HEK293 (cell line): Measurements from ENCODE around the gene TNS3.

Experiments
- CTCF ChIA-PET: fragments of 350-600 bp; formaldehyde crosslinking; extraction: SDS; loops from one replicate; lab custom pipeline; 2021; ENCODE audit warnings: antibody characterized with exemption; lab: Yijun Ruan, JAX
- POLR2A ChIA-PET: fragments of 300-600 bp; formaldehyde crosslinking; extraction: SDS; loops from one replicate; lab custom pipeline; 2020; ENCODE audit warnings: antibody characterized with exemption, inconsistent platforms; lab: Yijun Ruan, JAX
- H3K27ac ChIP-seq: fragments of 200-500 bp; sonication (Bioruptor generic); 2 replicates; pipeline ENCODE4 v1.5.1; 2014; ENCODE audit warnings: low read depth, low read length, control low read depth, inconsistent platforms; ENCODE audit errors: extremely low read depth
- H3K36me3 ChIP-seq, 2 experiments: fragments of 200-500 bp in 1 of 2; sonication (Bioruptor generic) in 1 of 2; 1 replicate in 1 of 2; 2 replicates in 1 of 2; pipeline ENCODE4 v1.5.1; 2014 to 2017; ENCODE audit warnings: inconsistent platforms in 2 of 2, low read length in 2 of 2; ENCODE audit not compliant: control insufficient read depth in 2 of 2, insufficient read depth in 1 of 2
- H3K4me1 ChIP-seq: fragments of 200-500 bp; sonication (Bioruptor generic); 2 replicates; pipeline ENCODE4 v1.5.1; 2014; ENCODE audit warnings: mild to moderate bottlenecking, low read length, inconsistent platforms; ENCODE audit not compliant: control insufficient read depth, insufficient read depth
- H3K4me3 ChIP-seq: 2 replicates; pipeline ENCODE4 v1.5.1; 2011; ENCODE audit warnings: low read depth, mild to moderate bottlenecking, control low read depth, low read length, moderate library complexity
- H3K9me3 ChIP-seq: fragments of 200-500 bp; sonication (Bioruptor generic); 2 replicates; pipeline ENCODE4 v1.5.1; 2014; ENCODE audit warnings: low read depth, low read length, inconsistent platforms; ENCODE audit not compliant: control insufficient read depth, insufficient read depth
- GFI1B ChIP-seq: fragments of 450-650 bp; formaldehyde crosslinking; IDR thresholded peaks from 2 replicates; pipeline ENCODE4 v1.5.1; 2016; ENCODE audit warnings: missing biosample characterization, missing genetic modification characterization
- KLF7 ChIP-seq: fragments of 450-650 bp; formaldehyde crosslinking; IDR thresholded peaks from 2 replicates; pipeline ENCODE4 v1.5.1; 2016; ENCODE audit warnings: missing biosample characterization, missing genetic modification characterization, borderline replicate concordance
- OVOL3 ChIP-seq: fragments of 450-650 bp; formaldehyde crosslinking; IDR thresholded peaks from 2 replicates; pipeline ENCODE4 v1.5.1; 2016; ENCODE audit warnings: missing biosample characterization, missing genetic modification characterization
- SP2 ChIP-seq: fragments of 450-650 bp; formaldehyde crosslinking; IDR thresholded peaks from 2 replicates; pipeline ENCODE4 v1.5.1; 2016; ENCODE audit warnings: missing biosample characterization, missing genetic modification characterization
- YY1 ChIP-seq: fragments of 450-650 bp; formaldehyde crosslinking; IDR thresholded peaks from 2 replicates; pipeline ENCODE4 v1.5.1; 2018; ENCODE audit warnings: missing biosample characterization, missing genetic modification characterization
- ZBTB20 ChIP-seq: fragments of 450-650 bp; formaldehyde crosslinking; IDR thresholded peaks from 2 replicates; pipeline ENCODE4 v1.5.1; 2016; ENCODE audit warnings: missing biosample characterization, missing genetic modification characterization
- ZBTB48 ChIP-seq: fragments of 450-650 bp; formaldehyde crosslinking; IDR thresholded peaks from 2 replicates; pipeline ENCODE4 v1.5.1; 2016; ENCODE audit warnings: missing biosample characterization, missing genetic modification characterization
- ZNF157 ChIP-seq: fragments of 450-650 bp; formaldehyde crosslinking; IDR thresholded peaks from 2 replicates; pipeline ENCODE4 v1.5.1; 2016; ENCODE audit warnings: missing biosample characterization, missing genetic modification characterization
- ZNF23 ChIP-seq: fragments of 450-650 bp; formaldehyde crosslinking; IDR thresholded peaks from 2 replicates; pipeline ENCODE4 v1.5.1; 2016; ENCODE audit warnings: missing biosample characterization, missing genetic modification characterization, borderline replicate concordance
- ZNF292 ChIP-seq: fragments of 450-650 bp; formaldehyde crosslinking; IDR thresholded peaks from 2 replicates; pipeline ENCODE4 v1.5.1; 2016; ENCODE audit warnings: low read depth, missing biosample characterization, missing genetic modification characterization, borderline replicate concordance
- ZNF423 ChIP-seq: fragments of 450-650 bp; formaldehyde crosslinking; IDR thresholded peaks from 2 replicates; pipeline ENCODE4 v1.5.1; 2016; ENCODE audit warnings: missing biosample characterization, missing genetic modification characterization
- ZNF449 ChIP-seq: fragments of 450-650 bp; formaldehyde crosslinking; IDR thresholded peaks from 2 replicates; pipeline ENCODE4 v1.5.1; 2017; ENCODE audit warnings: missing biosample characterization, mild to moderate bottlenecking, missing genetic modification characterization, moderate library complexity
- ZNF529 ChIP-seq: fragments of 450-650 bp; formaldehyde crosslinking; IDR thresholded peaks from 2 replicates; pipeline ENCODE4 v1.5.1; 2017; ENCODE audit warnings: missing genetic modification characterization, missing biosample characterization; ENCODE audit not compliant: insufficient replicate concordance
- ZNF660 ChIP-seq: fragments of 450-650 bp; IDR thresholded peaks from 2 replicates; pipeline ENCODE4 v1.5.1; 2018; ENCODE audit warnings: missing biosample characterization, mild to moderate bottlenecking, missing genetic modification characterization
- ZNF785 ChIP-seq: fragments of 450-650 bp; formaldehyde crosslinking; IDR thresholded peaks from 2 replicates; pipeline ENCODE4 v1.5.1; 2016; ENCODE audit warnings: missing biosample characterization, missing genetic modification characterization
- ZNF830 ChIP-seq: fragments of 450-650 bp; IDR thresholded peaks from 2 replicates; pipeline ENCODE4 v1.5.0; 2018; ENCODE audit warnings: missing biosample characterization, missing genetic modification characterization, low read depth, mild to moderate bottlenecking, moderate library complexity
- TF ChIP-seq, protein P1 (sequence below): fragments of 450-650 bp; formaldehyde crosslinking; IDR thresholded peaks from 2 replicates; pipeline ENCODE4 v1.5.1; 2017; ENCODE audit warnings: missing biosample characterization, missing genetic modification characterization
- TF ChIP-seq, protein P2 (sequence below): fragments of 450-650 bp; formaldehyde crosslinking; IDR thresholded peaks from 2 replicates; pipeline ENCODE4 v1.5.1; 2016; ENCODE audit warnings: missing biosample characterization, missing genetic modification characterization
- TF ChIP-seq, protein P3 (sequence below): fragments of 450-650 bp; formaldehyde crosslinking; IDR thresholded peaks from 2 replicates; pipeline ENCODE4 v1.5.1; 2016; ENCODE audit warnings: missing biosample characterization, missing genetic modification characterization
- TF ChIP-seq, protein P4 (sequence below): fragments of 450-650 bp; formaldehyde crosslinking; optimal IDR thresholded peaks from 2 replicates; pipeline ENCODE3; 2016; ENCODE audit warnings: missing biosample characterization, mild to moderate bottlenecking, missing genetic modification characterization

TNS3 gene

GRCh38 chr7:47503281-47503680 is 78.6 kb downstream of the TNS3 start:
- CTCF ChIA-PET = interaction anchor here (0.6 kb wide), 2 partner anchors 20 to 207 kb away, joined by 3 to 10 read pairs; no protein-coding TSS in a partner anchor
- H3K4me1 ChIP-seq = peaks cover 3% of the 10 kb centered on the region; the same call in 1 of the 2 replicates
- TF ChIP-seq ZNF449 (no peak), ZNF157 (tag by site-specific recombination) (no peak), ZNF529 (tag by site-specific recombination) (no peak), ZNF23 (tag by site-specific recombination) (no peak), ZBTB48 (tag by site-specific recombination) (no peak), GFI1B (no peak), ZNF785 (tag by site-specific recombination) (no peak), SP2 (no peak), ZNF830 (tag by site-specific recombination) (no peak), YY1 (tag by site-specific recombination) (no peak), ZNF423 (no peak), ZBTB20 (tag by site-specific recombination) (no peak), OVOL3 (no peak), ZNF292 (no peak), KLF7 (tag by site-specific recombination) (no peak), ZNF660 (tag by site-specific recombination) (no peak)
- TF ChIP-seq, protein P1, sequence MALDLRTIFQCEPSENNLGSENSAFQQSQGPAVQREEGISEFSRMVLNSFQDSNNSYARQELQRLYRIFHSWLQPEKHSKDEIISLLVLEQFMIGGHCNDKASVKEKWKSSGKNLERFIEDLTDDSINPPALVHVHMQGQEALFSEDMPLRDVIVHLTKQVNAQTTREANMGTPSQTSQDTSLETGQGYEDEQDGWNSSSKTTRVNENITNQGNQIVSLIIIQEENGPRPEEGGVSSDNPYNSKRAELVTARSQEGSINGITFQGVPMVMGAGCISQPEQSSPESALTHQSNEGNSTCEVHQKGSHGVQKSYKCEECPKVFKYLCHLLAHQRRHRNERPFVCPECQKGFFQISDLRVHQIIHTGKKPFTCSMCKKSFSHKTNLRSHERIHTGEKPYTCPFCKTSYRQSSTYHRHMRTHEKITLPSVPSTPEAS (tag by site-specific recombination) = no peak
- TF ChIP-seq, protein P2, sequence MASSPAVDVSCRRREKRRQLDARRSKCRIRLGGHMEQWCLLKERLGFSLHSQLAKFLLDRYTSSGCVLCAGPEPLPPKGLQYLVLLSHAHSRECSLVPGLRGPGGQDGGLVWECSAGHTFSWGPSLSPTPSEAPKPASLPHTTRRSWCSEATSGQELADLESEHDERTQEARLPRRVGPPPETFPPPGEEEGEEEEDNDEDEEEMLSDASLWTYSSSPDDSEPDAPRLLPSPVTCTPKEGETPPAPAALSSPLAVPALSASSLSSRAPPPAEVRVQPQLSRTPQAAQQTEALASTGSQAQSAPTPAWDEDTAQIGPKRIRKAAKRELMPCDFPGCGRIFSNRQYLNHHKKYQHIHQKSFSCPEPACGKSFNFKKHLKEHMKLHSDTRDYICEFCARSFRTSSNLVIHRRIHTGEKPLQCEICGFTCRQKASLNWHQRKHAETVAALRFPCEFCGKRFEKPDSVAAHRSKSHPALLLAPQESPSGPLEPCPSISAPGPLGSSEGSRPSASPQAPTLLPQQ (tag by site-specific recombination) = no peak
- TF ChIP-seq, protein P3, sequence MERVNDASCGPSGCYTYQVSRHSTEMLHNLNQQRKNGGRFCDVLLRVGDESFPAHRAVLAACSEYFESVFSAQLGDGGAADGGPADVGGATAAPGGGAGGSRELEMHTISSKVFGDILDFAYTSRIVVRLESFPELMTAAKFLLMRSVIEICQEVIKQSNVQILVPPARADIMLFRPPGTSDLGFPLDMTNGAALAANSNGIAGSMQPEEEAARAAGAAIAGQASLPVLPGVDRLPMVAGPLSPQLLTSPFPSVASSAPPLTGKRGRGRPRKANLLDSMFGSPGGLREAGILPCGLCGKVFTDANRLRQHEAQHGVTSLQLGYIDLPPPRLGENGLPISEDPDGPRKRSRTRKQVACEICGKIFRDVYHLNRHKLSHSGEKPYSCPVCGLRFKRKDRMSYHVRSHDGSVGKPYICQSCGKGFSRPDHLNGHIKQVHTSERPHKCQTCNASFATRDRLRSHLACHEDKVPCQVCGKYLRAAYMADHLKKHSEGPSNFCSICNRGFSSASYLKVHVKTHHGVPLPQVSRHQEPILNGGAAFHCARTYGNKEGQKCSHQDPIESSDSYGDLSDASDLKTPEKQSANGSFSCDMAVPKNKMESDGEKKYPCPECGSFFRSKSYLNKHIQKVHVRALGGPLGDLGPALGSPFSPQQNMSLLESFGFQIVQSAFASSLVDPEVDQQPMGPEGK (tag by site-specific recombination) = no peak
- TF ChIP-seq, protein P4, sequence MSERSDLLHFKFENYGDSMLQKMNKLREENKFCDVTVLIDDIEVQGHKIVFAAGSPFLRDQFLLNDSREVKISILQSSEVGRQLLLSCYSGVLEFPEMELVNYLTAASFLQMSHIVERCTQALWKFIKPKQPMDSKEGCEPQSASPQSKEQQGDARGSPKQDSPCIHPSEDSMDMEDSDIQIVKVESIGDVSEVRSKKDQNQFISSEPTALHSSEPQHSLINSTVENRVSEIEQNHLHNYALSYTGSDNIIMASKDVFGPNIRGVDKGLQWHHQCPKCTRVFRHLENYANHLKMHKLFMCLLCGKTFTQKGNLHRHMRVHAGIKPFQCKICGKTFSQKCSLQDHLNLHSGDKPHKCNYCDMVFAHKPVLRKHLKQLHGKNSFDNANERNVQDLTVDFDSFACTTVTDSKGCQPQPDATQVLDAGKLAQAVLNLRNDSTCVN = no peak
- H3K9me3 ChIP-seq = no peaks in the 10 kb centered on the region
- no peak overlapping the region for H3K4me3 ChIP-seq
- no peaks in the 10 kb centered on the region for H3K36me3 ChIP-seq
- POLR2A ChIA-PET = no interaction called here
- H3K27ac ChIP-seq = no peak overlapping the region
